ENCODE data around the gene RBM15B.
A peak's percentile ranks its signal among the peaks of the same experiment; 100 is the strongest.

RBM15B gene

GRCh38 chr3:51391566-51392354, 675 bp downstream of the RBM15B start:
- peaks cover 20% of the 10 kb centered on the region for H3K9me3 ChIP-seq (ENCODE audit: low read length)
- no peaks in the 10 kb centered on the region for H3K27me3 ChIP-seq (ENCODE audit: insufficient read depth, low read length)
- H3K4me1 ChIP-seq (ENCODE audit: insufficient read depth, low read length): peaks cover 35% of the 10 kb centered on the region
- H3K36me3 ChIP-seq (ENCODE audit: insufficient read depth, low read length): peaks cover 76% of the 10 kb centered on the region
- H3K4me3 ChIP-seq (ENCODE audit: low read length): peak overlapping the region; percentile 58
- no peak overlapping the region for H2AFZ ChIP-seq (ENCODE audit: low read depth, low read length)

- Histone ChIP-seq H3K27me3 (ENCODE audit: insufficient read depth, low read length) (no peaks in the 10 kb centered on the region), H3K9me3 (ENCODE audit: low read length) (peaks cover 20% of the 10 kb centered on the region), H3K36me3 (ENCODE audit: insufficient read depth, low read length) (peaks cover 78% of the 10 kb centered on the region), H3K4me3 (ENCODE audit: low read length) (peak overlapping the region; percentile 58), H3K4me1 (ENCODE audit: insufficient read depth, low read length) (peaks cover 39% of the 10 kb centered on the region), H2AFZ (ENCODE audit: low read depth, low read length) (no peak overlapping the region)
Observed at GRCh38 chr3:51392355-51393133, 1.5 kb downstream of the RBM15B start.

- H3K9me3 ChIP-seq (ENCODE audit: low read length): peaks cover 20% of the 10 kb centered on the region
- no peak overlapping the region for H3K4me3 ChIP-seq (ENCODE audit: low read length)
- no peaks in the 10 kb centered on the region for H3K27me3 ChIP-seq (ENCODE audit: insufficient read depth, low read length)
- H3K36me3 ChIP-seq (ENCODE audit: insufficient read depth, low read length): peaks cover 74% of the 10 kb centered on the region
- H3K4me1 ChIP-seq (ENCODE audit: insufficient read depth, low read length): peaks cover 37% of the 10 kb centered on the region
- H2AFZ ChIP-seq (ENCODE audit: low read depth, low read length): no peak overlapping the region
Observed at GRCh38 chr3:51393134-51393495, 2.0 kb downstream of the RBM15B start.

GRCh38 chr3:51393564-51393963, 2.5 kb downstream of the RBM15B start:
- H3K4me3 ChIP-seq (ENCODE audit: low read length): no peak overlapping the region
- no peaks in the 10 kb centered on the region for H3K27me3 ChIP-seq (ENCODE audit: insufficient read depth, low read length)
- H3K36me3 ChIP-seq (ENCODE audit: insufficient read depth, low read length): peaks cover 70% of the 10 kb centered on the region
- peaks cover 37% of the 10 kb centered on the region for H3K4me1 ChIP-seq (ENCODE audit: insufficient read depth, low read length)
- no peak overlapping the region for H2AFZ ChIP-seq (ENCODE audit: low read depth, low read length)
- peaks cover 20% of the 10 kb centered on the region for H3K9me3 ChIP-seq (ENCODE audit: low read length)

GRCh38 chr3:51394541-51394940, 3.5 kb downstream of the RBM15B start:
- Histone ChIP-seq H3K27me3 (ENCODE audit: insufficient read depth, low read length) (no peaks in the 10 kb centered on the region), H3K4me1 (ENCODE audit: insufficient read depth, low read length) (peaks cover 40% of the 10 kb centered on the region), H3K36me3 (ENCODE audit: insufficient read depth, low read length) (peaks cover 60% of the 10 kb centered on the region), H3K4me3 (ENCODE audit: low read length) (no peak overlapping the region), H2AFZ (ENCODE audit: low read depth, low read length) (no peak overlapping the region), H3K9me3 (ENCODE audit: low read length) (peaks cover 20% of the 10 kb centered on the region)

- Histone ChIP-seq H3K4me3 (ENCODE audit: low read length) (no peak overlapping the region), H3K4me1 (ENCODE audit: insufficient read depth, low read length) (peaks cover 35% of the 10 kb centered on the region), H3K27me3 (ENCODE audit: insufficient read depth, low read length) (no peaks in the 10 kb centered on the region), H2AFZ (ENCODE audit: low read depth, low read length) (no peak overlapping the region), H3K9me3 (ENCODE audit: low read length) (peaks cover 20% of the 10 kb centered on the region), H3K36me3 (ENCODE audit: insufficient read depth, low read length) (peaks cover 57% of the 10 kb centered on the region)
Observed at GRCh38 chr3:51395493-51396213, 4.6 kb downstream of the RBM15B start.

DNA sequence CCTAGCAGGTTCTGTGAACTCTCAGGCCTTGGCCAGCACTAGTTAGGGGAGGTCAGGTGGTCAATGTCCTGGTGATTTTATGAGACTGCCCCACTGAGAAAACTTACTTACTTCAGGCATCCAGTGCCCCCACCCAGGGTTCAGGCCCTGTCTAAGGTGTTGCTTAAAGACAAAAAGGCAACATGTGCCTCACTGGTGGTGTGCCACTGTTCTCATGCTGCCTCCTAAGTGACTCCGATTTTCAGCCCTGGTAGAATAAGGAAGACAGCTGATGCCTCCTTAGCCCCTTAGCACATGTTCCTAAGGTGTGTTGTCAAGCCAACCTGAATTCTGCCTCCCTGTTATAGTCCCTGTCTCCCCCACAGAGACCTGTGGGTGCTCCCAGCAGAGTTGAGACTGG, 5.3 kb downstream of the RBM15B start:
- peaks cover 34% of the 10 kb centered on the region for H3K4me1 ChIP-seq (ENCODE audit: insufficient read depth, low read length)
- no peaks in the 10 kb centered on the region for H3K27me3 ChIP-seq (ENCODE audit: insufficient read depth, low read length)
- peaks cover 20% of the 10 kb centered on the region for H3K9me3 ChIP-seq (ENCODE audit: low read length)
- H2AFZ ChIP-seq (ENCODE audit: low read depth, low read length): no peak overlapping the region
- peaks cover 61% of the 10 kb centered on the region for H3K36me3 ChIP-seq (ENCODE audit: insufficient read depth, low read length)
- H3K4me3 ChIP-seq (ENCODE audit: low read length): no peak overlapping the region

DNA sequence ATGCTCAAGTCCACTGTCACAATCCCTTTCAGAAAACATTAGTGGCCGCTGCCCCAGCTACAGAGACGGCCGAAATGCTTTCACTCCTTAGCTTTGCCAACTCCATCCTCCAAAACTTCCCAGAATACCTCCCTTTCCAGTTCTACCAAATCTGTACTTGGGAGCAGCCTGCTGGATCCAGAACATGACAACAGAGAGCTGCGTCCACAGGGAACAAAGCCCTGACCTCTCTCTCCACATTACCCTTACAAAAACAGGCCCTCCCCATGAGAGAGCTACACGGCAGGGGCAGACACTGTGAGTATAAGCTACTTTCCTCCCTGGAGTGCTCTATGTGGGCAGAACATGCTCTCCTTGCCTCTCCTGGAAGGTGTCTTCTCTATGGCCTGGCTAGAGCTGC, 6.3 kb downstream of the RBM15B start:
- no peak overlapping the region for H2AFZ ChIP-seq (ENCODE audit: low read depth, low read length)
- H3K4me1 ChIP-seq (ENCODE audit: insufficient read depth, low read length): peaks cover 30% of the 10 kb centered on the region
- H3K4me3 ChIP-seq (ENCODE audit: low read length): no peak overlapping the region
- H3K9me3 ChIP-seq (ENCODE audit: low read length): peaks cover 17% of the 10 kb centered on the region
- H3K27me3 ChIP-seq (ENCODE audit: insufficient read depth, low read length): no peaks in the 10 kb centered on the region
- H3K36me3 ChIP-seq (ENCODE audit: insufficient read depth, low read length): peaks cover 64% of the 10 kb centered on the region

- Histone ChIP-seq H3K36me3 (ENCODE audit: insufficient read depth, low read length) (peaks cover 62% of the 10 kb centered on the region), H3K4me3 (ENCODE audit: low read length) (no peak overlapping the region), H3K27me3 (ENCODE audit: insufficient read depth, low read length) (no peaks in the 10 kb centered on the region), H3K4me1 (ENCODE audit: insufficient read depth, low read length) (peaks cover 18% of the 10 kb centered on the region), H3K9me3 (ENCODE audit: low read length) (peaks cover 4% of the 10 kb centered on the region), H2AFZ (ENCODE audit: low read depth, low read length) (no peak overlapping the region)
Observed at GRCh38 chr3:51398595-51399310, 7.7 kb downstream of the RBM15B start.

GRCh38 chr3:51400166-51400565, 9.1 kb downstream of the RBM15B start:
- H3K36me3 ChIP-seq (ENCODE audit: insufficient read depth, low read length): peaks cover 52% of the 10 kb centered on the region
- H3K4me3 ChIP-seq (ENCODE audit: low read length): no peak overlapping the region
- no peaks in the 10 kb centered on the region for H3K27me3 ChIP-seq (ENCODE audit: insufficient read depth, low read length)
- no peak overlapping the region for H2AFZ ChIP-seq (ENCODE audit: low read depth, low read length)
- H3K9me3 ChIP-seq (ENCODE audit: low read length): no peaks in the 10 kb centered on the region
- peaks cover 13% of the 10 kb centered on the region for H3K4me1 ChIP-seq (ENCODE audit: insufficient read depth, low read length)

DNA sequence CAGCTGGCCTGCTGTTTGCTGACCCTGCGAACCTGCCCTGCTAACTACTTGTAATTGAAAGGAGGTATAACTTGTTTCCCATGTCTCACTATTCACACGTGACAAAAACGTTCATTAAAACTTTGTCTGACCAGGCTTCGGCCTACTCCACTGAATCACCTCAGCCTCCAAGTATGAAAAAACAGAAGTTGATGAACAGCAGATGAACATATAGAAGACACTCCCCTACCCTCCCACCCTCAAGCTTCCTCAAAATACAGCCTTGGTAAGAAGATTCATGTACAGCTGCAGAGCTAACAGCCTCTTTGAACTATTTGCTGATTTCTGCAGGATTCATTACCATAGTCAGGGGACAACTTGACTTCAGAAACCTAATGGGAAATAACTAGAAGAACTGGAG, 10.7 kb downstream of the RBM15B start:
- H3K9me3 ChIP-seq (ENCODE audit: low read length): no peaks in the 10 kb centered on the region
- H3K4me1 ChIP-seq (ENCODE audit: insufficient read depth, low read length): peaks cover 12% of the 10 kb centered on the region
- H3K4me3 ChIP-seq (ENCODE audit: low read length): no peak overlapping the region
- peaks cover 41% of the 10 kb centered on the region for H3K36me3 ChIP-seq (ENCODE audit: insufficient read depth, low read length)
- no peaks in the 10 kb centered on the region for H3K27me3 ChIP-seq (ENCODE audit: insufficient read depth, low read length)
- no peak overlapping the region for H2AFZ ChIP-seq (ENCODE audit: low read depth, low read length)

DNA sequence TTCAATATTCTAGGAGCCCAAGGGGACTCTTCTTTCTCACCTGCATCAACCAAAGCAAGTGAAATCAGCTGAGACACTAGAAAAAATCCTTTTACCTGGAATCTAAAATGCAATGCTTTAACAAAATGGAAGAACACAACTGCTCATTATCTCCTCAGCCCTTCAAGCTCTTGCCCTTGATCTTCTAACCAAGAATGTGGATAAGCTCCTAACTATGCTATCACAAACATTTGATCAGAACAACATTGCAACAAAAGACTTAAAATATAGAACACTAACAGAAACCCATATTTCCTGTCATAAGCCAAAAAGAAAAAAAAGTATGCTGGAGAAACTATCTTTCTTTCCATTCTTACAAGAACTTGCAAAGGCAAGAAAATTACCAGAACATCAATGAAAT, 12.6 kb downstream of the RBM15B start:
- Histone ChIP-seq H3K9me3 (ENCODE audit: low read length) (no peaks in the 10 kb centered on the region), H3K4me3 (ENCODE audit: low read length) (no peak overlapping the region), H2AFZ (ENCODE audit: low read depth, low read length) (no peak overlapping the region), H3K4me1 (ENCODE audit: insufficient read depth, low read length) (peaks cover 2% of the 10 kb centered on the region), H3K36me3 (ENCODE audit: insufficient read depth, low read length) (peaks cover 39% of the 10 kb centered on the region), H3K27me3 (ENCODE audit: insufficient read depth, low read length) (no peaks in the 10 kb centered on the region)
